GM12892 (cell line): ENCODE results near the gene TMEM97.

Experiments used
- POLR2A ChIP-seq: IDR thresholded peaks from 2 replicates; pipeline ENCODE4 v1.6.1; 2011; ENCODE audit warnings: low read depth, low read length, control low read depth
- POLR2AphosphoS5 ChIP-seq: IDR thresholded peaks from 2 replicates; pipeline ENCODE4 v1.6.1; 2011; ENCODE audit warnings: low read depth, low read length, control low read depth
- TAF1 ChIP-seq: IDR thresholded peaks from 2 replicates; pipeline ENCODE4 v1.6.1; 2011; ENCODE audit warnings: low read depth, mild to moderate bottlenecking, control low read depth, low read length, borderline replicate concordance

DNA sequence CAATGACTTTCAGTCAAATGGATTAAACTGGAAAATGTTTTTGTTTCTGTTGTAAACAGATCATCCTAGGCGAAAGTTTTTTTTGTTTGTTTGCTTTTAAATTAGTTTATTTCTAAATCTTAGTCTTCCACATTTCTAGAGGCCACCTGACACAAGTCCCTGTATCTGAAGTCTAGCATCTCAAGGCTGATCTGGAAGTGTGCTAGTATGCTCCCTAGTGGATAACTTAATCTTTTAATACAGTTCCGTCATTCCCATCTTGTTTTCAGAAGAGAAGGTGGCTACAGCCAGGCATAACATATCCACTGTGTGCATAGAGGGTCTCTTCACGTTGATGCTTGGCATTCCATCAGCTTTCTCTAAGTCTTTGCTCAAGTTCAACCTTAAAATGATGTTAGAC, 8.7 kb downstream of the TMEM97 start:
- TF ChIP-seq POLR2A (no peak), POLR2AphosphoS5 (no peak), TAF1 (no peak)
